KG1 (cell line): ENCODE measurements around the gene ABHD16A.

Experiments
- DNase-seq: peaks from one replicate; lab custom pipeline; 2025; lab: John Stamatoyannopoulos, UW

The ABHD16A gene

DNA sequence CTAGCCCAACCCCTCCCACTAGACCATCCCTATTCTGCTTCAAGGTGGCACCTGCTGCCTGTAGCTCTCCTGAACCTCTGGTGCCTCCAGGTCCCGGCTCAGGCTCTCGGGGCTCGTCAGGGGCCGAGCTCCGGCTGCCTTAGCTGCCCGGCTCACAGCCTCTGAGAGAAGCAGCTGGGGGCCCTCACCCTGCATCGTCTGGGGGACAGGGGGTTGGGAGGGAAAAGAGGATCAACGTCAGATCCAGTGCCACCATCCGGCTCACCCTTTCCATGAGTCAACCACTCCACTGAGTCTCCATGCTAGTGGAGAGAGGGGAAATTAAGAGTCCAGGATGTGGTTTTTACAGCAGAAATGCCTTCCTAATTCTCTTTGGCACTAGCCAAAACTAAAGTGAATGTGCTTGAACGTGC, 63.7 kb downstream of the ABHD16A start:
- no peak for DNase-seq

DNA sequence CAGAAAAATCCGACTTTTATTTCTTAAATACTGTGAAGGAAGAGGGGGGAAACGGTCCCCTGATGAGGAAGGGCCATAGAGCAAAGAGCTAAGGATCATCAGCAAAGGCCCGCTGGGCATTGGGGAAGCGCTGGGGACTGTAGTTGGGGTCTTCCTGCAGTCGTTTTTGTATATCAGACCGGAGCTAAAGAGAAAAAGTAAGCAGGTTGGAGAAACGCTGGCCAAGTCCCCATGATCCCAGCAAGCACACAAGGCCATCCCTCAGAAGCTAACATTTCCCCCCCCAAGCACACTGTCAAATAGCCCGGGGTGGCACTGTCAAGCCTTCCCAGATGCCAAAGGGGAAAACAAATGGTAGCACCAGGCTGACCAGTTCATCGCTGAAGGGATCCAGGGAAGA, 64.1 kb downstream of the ABHD16A start:
- no peak for DNase-seq
